ENCODE results near the gene NPR3.

GRCh38 chr5:32711681-32712480 lies 760 bp downstream of the NPR3 start:
- TF ChIP-seq, protein P1, sequence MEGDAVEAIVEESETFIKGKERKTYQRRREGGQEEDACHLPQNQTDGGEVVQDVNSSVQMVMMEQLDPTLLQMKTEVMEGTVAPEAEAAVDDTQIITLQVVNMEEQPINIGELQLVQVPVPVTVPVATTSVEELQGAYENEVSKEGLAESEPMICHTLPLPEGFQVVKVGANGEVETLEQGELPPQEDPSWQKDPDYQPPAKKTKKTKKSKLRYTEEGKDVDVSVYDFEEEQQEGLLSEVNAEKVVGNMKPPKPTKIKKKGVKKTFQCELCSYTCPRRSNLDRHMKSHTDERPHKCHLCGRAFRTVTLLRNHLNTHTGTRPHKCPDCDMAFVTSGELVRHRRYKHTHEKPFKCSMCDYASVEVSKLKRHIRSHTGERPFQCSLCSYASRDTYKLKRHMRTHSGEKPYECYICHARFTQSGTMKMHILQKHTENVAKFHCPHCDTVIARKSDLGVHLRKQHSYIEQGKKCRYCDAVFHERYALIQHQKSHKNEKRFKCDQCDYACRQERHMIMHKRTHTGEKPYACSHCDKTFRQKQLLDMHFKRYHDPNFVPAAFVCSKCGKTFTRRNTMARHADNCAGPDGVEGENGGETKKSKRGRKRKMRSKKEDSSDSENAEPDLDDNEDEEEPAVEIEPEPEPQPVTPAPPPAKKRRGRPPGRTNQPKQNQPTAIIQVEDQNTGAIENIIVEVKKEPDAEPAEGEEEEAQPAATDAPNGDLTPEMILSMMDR (conservative IDR thresholded peaks at IDR 0.05): no peak
- TF ChIP-seq ZFX (IDR thresholded peaks at IDR 0.05): no peak

Data from C4-2B (cell line).